ENCODE results near the gene DPP7. TPM values are rescaled to one million over a fixed set of nuclear protein-coding genes. Genes with fewer than 3 reads are reported as not detected.
"Not testable (repeated sequence)": the region's sequence is repeated elsewhere in the genome, so short reads cannot be mapped to it uniquely, and the experiment has no call there.

DPP7 gene
- total RNA-seq, 2 donors from 2014 or later, result 147 to 235 TPM

DNA sequence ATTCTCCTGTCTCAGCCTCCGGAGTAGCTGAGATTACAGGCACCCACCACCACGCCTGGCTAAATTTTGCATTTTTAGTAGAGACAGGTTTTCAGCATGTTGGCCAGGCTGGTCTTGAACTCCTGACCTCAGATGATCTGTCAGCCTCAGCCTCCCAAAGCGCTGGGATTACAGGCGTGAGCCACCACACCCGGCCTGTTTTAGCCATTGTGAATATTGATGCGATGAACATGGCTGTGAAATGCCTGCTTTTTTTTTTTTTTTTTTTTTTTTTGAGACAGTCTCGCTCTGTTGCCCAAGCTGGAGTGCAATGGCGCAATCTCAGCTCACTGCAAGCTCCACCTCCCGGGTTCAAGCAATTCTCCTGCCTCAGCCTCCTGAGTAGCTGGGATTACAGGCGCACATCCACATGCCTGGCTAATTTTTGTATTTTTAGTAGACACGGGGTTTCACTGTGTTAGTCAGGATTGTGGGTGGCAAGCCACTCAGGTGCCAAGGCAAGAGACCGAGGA is 3.6 kb upstream of the DPP7 start:
- intact Hi-C loops (cut with DNase I), result loop anchor here (5.0 kb wide), 1 partner anchor 109 kb away; the partner anchor contains the start of genes CYSRT1 and RNF224
- not testable (repeated sequence) for H3K36me3 ChIP-seq
- WGBS, result 87% methylated on average over 12 of the region's 12 CpGs

GRCh38 chr9:137117269-137117731 is 2.8 kb upstream of the DPP7 start:
- H3K4me3 ChIP-seq, result no peak overlapping the region
- H3K36me3 ChIP-seq, result no peaks in the 10 kb centered on the region
- TF ChIP-seq POLR2A (IDR thresholded peaks at IDR 0.05), result no peak
- no peaks in the 10 kb centered on the region for H3K4me1 ChIP-seq (replicated peaks)
- 76% methylated on average over 15 of the region's 15 CpGs for WGBS
- DNase-seq (ENCODE audit: low spot score), result no peak
- no peaks in the 10 kb centered on the region for H3K27me3 ChIP-seq (replicated peaks; ENCODE audit: insufficient read depth)
- H3K9me3 ChIP-seq, result no peaks in the 10 kb centered on the region
- intact Hi-C loops (cut with DNase I), result loop anchor here (5.0 kb wide), 1 partner anchor 110 kb away; the partner anchor contains the start of genes CYSRT1 and RNF224
- H3K27ac ChIP-seq, result no peak overlapping the region

More for the DNA sequence above, 3.6 kb upstream of the DPP7 start:
- H3K27me3 ChIP-seq (replicated peaks; ENCODE audit: insufficient read depth); H3K9me3 ChIP-seq; H3K27ac ChIP-seq; DNase-seq (ENCODE audit: low spot score); H3K4me1 ChIP-seq (replicated peaks); H3K4me3 ChIP-seq: not testable (repeated sequence)

GRCh38 chr9:137116728-137117127 is 2.2 kb upstream of the DPP7 start:
- intact Hi-C loops (cut with DNase I), result loop anchor here (5.0 kb wide), 1 partner anchor 111 kb away; the partner anchor contains the start of genes CYSRT1 and RNF224
- DNase-seq (ENCODE audit: low spot score), result no peak
- 48% methylated on average over 17 of the region's 17 CpGs for WGBS

DNA sequence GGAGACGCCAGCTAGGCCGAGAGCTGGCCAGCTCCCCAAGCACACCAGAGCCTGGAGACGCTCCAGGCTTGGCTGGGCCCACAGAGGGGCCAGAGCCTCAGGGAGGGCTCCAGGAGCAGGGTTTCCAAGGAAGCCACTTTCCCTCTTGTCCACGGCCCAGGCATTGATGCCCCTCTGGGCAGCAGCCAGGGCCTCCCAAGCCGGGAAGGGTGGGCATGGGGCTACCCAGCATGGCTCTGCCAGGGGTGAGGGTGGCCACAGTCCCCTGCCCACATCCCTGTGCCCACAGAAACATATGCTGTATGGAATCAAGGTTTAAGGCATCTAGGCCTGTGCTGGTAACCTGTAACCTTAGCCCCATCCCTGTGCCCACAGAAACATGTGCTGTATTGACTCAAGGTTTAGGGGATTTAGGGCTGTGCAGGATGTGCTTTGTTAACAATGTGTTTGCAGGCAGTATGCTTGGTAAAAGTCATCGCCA is 1.5 kb upstream of the DPP7 start:
- 39% methylated on average over 6 of the region's 6 CpGs for WGBS
- Histone ChIP-seq H3K36me3 (no peaks in the 10 kb centered on the region), H3K9me3 (no peaks in the 10 kb centered on the region), H3K4me3 (no peak overlapping the region), H3K27ac (no peak overlapping the region), H3K4me1 (replicated peaks) (no peaks in the 10 kb centered on the region), H3K27me3 (replicated peaks; ENCODE audit: insufficient read depth) (no peaks in the 10 kb centered on the region)
- no peak for DNase-seq (ENCODE audit: low spot score)
- intact Hi-C loops (cut with DNase I), result loop anchor here (5.0 kb wide), 1 partner anchor 111 kb away; the partner anchor contains the start of genes CYSRT1 and RNF224
- TF ChIP-seq POLR2A (IDR thresholded peaks at IDR 0.05) (no peak), POLR2AphosphoS5 (IDR thresholded peaks at IDR 0.05) (no peak), CTCF (IDR thresholded peaks at IDR 0.05) (no peak)

More at GRCh38 chr9:137116728-137117127, 2.2 kb upstream of the DPP7 start:
- Histone ChIP-seq H3K4me1 (replicated peaks) (no peaks in the 10 kb centered on the region), H3K4me3 (no peak overlapping the region), H3K27ac (no peak overlapping the region), H3K27me3 (replicated peaks; ENCODE audit: insufficient read depth) (no peaks in the 10 kb centered on the region), H3K9me3 (no peaks in the 10 kb centered on the region), H3K36me3 (no peaks in the 10 kb centered on the region)
- TF ChIP-seq POLR2A (IDR thresholded peaks at IDR 0.05) (no peak), CTCF (IDR thresholded peaks at IDR 0.05) (no peak), POLR2AphosphoS5 (IDR thresholded peaks at IDR 0.05) (no peak)

GRCh38 chr9:137115394-137116026 is 977 bp upstream of the DPP7 start:
- H3K36me3 ChIP-seq, result no peaks in the 10 kb centered on the region
- intact Hi-C loops (cut with DNase I), result loop anchor here (5.0 kb wide), 1 partner anchor 112 kb away; the partner anchor contains the start of genes CYSRT1 and RNF224
- TF ChIP-seq POLR2AphosphoS5 (IDR thresholded peaks at IDR 0.05), result no peak
- no peak for TF ChIP-seq CTCF (IDR thresholded peaks at IDR 0.05)
- TF ChIP-seq POLR2A (IDR thresholded peaks at IDR 0.05), result no peak
- no peak overlapping the region for H3K4me3 ChIP-seq
- H3K27ac ChIP-seq, result no peak overlapping the region
- H3K4me1 ChIP-seq (replicated peaks), result no peaks in the 10 kb centered on the region
- DNase-seq (ENCODE audit: low spot score), result no peak
- 74% methylated on average over 21 of the region's 21 CpGs for WGBS
- H3K9me3 ChIP-seq, result no peaks in the 10 kb centered on the region
- no peaks in the 10 kb centered on the region for H3K27me3 ChIP-seq (replicated peaks; ENCODE audit: insufficient read depth)
